BLaER1 treated with 17β-estradiol and CSF1 and Interleukin-3, amounts not matched to agents 10 nM and 100 nM (cell line): ENCODE results near the gene KCNJ3.

Experiments
- H3K27ac ChIP-seq, 11 experiments: shearing (Covaris generic); formaldehyde crosslinking; 2 replicates each; pipeline ENCODE4 v1.8.1; 2022
- H3K27me3 ChIP-seq, 11 experiments: shearing (Covaris generic); formaldehyde crosslinking; 2 replicates each; pipeline ENCODE4 v1.8.1; 2022
- H3K36me3 ChIP-seq, 11 experiments: shearing (Covaris generic); formaldehyde crosslinking; 2 replicates each; pipeline ENCODE4 v1.8.1; 2022
- H3K4me1 ChIP-seq, 10 experiments: shearing (Covaris generic); formaldehyde crosslinking; 2 replicates each; pipeline ENCODE4 v1.8.1; 2022
- H3K4me2 ChIP-seq, 11 experiments: shearing (Covaris generic); formaldehyde crosslinking; 2 replicates each; pipeline ENCODE4 v1.8.1; 2022
- H3K4me3 ChIP-seq, 10 experiments: shearing (Covaris generic); formaldehyde crosslinking; 2 replicates each; pipeline ENCODE4 v1.8.1; 2022
- H3K9ac ChIP-seq, 11 experiments: shearing (Covaris generic); formaldehyde crosslinking; 2 replicates each; pipeline ENCODE4 v1.8.1; 2022
- H3K9me3 ChIP-seq, 11 experiments: shearing (Covaris generic); formaldehyde crosslinking; replicated peaks in 1 of 11; 2 replicates each; pipeline ENCODE4 v1.8.1; 2022
- H4K20me1 ChIP-seq, 11 experiments: shearing (Covaris generic); formaldehyde crosslinking; 2 replicates each; pipeline ENCODE4 v1.8.1; 2022
- Cebpa-rat ChIP-seq, 11 experiments: shearing (Covaris generic); IDR thresholded peaks; 2 replicates each; pipeline ENCODE4 v1.8.1; 2022

Gene KCNJ3

GRCh38 chr2:154724194-154724797 lies 25.8 kb downstream of the KCNJ3 start:
- Histone ChIP-seq H3K4me1 (no peaks in the 10 kb centered on the region), H3K9ac (no peak overlapping the region), H3K4me3 (no peak overlapping the region)

GRCh38 chr2:154740361-154740760 lies 41.9 kb downstream of the KCNJ3 start:
- H3K9me3 ChIP-seq = no peaks in the 10 kb centered on the region
- H3K27me3 ChIP-seq = no peaks in the 10 kb centered on the region
- no peaks in the 10 kb centered on the region for H4K20me1 ChIP-seq
- H3K4me1 ChIP-seq = no peaks in the 10 kb centered on the region
- H3K4me3 ChIP-seq = no peak overlapping the region
- H3K9ac ChIP-seq = no peak overlapping the region
- no peak for TF ChIP-seq Cebpa-rat (IDR thresholded peaks at IDR 0.05)
- H3K27ac ChIP-seq = no peak overlapping the region
- no peak overlapping the region for H3K4me2 ChIP-seq
- no peaks in the 10 kb centered on the region for H3K36me3 ChIP-seq

More at GRCh38 chr2:154724194-154724797, 25.8 kb downstream of the KCNJ3 start:
- TF ChIP-seq Cebpa-rat (IDR thresholded peaks at IDR 0.05) = no peak
- no peaks in the 10 kb centered on the region for H3K9me3 ChIP-seq
- H3K27ac ChIP-seq = no peak overlapping the region
- no peaks in the 10 kb centered on the region for H3K36me3 ChIP-seq
- no peaks in the 10 kb centered on the region for H4K20me1 ChIP-seq
- no peak overlapping the region for H3K4me2 ChIP-seq
- H3K27me3 ChIP-seq = no peaks in the 10 kb centered on the region

GRCh38 chr2:154758871-154759270 lies 60.4 kb downstream of the KCNJ3 start:
- no peaks in the 10 kb centered on the region for H3K4me1 ChIP-seq
- H4K20me1 ChIP-seq = no peaks in the 10 kb centered on the region
- no peak overlapping the region for H3K4me3 ChIP-seq
- no peaks in the 10 kb centered on the region for H3K9me3 ChIP-seq
- H3K9ac ChIP-seq = no peak overlapping the region
- no peaks in the 10 kb centered on the region for H3K27me3 ChIP-seq
- H3K27ac ChIP-seq = no peak overlapping the region
- no peak for TF ChIP-seq Cebpa-rat (IDR thresholded peaks at IDR 0.05)
- H3K4me2 ChIP-seq = no peak overlapping the region
- no peaks in the 10 kb centered on the region for H3K36me3 ChIP-seq

DNA sequence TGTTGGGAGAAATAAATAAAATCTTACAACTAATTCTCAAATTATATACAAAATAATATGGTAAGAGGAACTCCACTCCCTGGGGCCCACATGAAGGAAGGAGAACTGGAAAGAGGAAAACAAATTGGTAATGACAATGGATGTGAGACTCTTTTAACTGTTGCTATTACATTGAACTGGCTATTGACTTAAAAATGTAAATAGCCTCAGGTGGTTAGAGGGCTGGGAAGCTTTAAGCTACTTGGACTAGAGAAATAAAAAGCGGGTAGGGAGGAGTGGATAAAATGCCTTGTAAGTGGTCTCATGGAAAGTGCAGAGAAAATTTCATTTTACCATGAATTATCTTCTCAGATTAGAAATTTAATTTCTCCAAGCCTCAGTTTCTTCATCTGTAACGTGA lies 64.1 kb downstream of the KCNJ3 start:
- no peaks in the 10 kb centered on the region for H3K36me3 ChIP-seq
- TF ChIP-seq Cebpa-rat (IDR thresholded peaks at IDR 0.05) = no peak
- H3K27ac ChIP-seq = no peak overlapping the region
- no peaks in the 10 kb centered on the region for H4K20me1 ChIP-seq
- H3K4me1 ChIP-seq = no peaks in the 10 kb centered on the region
- no peak overlapping the region for H3K4me2 ChIP-seq
- no peaks in the 10 kb centered on the region for H3K27me3 ChIP-seq
- no peaks in the 10 kb centered on the region for H3K9me3 ChIP-seq
- no peak overlapping the region for H3K9ac ChIP-seq
- no peak overlapping the region for H3K4me3 ChIP-seq

GRCh38 chr2:154771664-154772284 lies 73.3 kb downstream of the KCNJ3 start:
- Histone ChIP-seq H3K27ac (no peak overlapping the region), H3K4me1 (no peaks in the 10 kb centered on the region), H3K36me3 (no peaks in the 10 kb centered on the region), H4K20me1 (no peaks in the 10 kb centered on the region), H3K4me3 (no peak overlapping the region), H3K4me2 (no peak overlapping the region), H3K27me3 (no peaks in the 10 kb centered on the region), H3K9ac (no peak overlapping the region), H3K9me3 (no peaks in the 10 kb centered on the region)
- no peak for TF ChIP-seq Cebpa-rat (IDR thresholded peaks at IDR 0.05)

- H3K4me3 ChIP-seq = no peak overlapping the region
- no peaks in the 10 kb centered on the region for H4K20me1 ChIP-seq
- H3K9me3 ChIP-seq = no peaks in the 10 kb centered on the region
- TF ChIP-seq Cebpa-rat (IDR thresholded peaks at IDR 0.05) = no peak
- H3K27me3 ChIP-seq = no peaks in the 10 kb centered on the region
- H3K4me2 ChIP-seq = no peak overlapping the region
- H3K27ac ChIP-seq = no peak overlapping the region
- no peaks in the 10 kb centered on the region for H3K36me3 ChIP-seq
- no peaks in the 10 kb centered on the region for H3K4me1 ChIP-seq
- no peak overlapping the region for H3K9ac ChIP-seq
Observed at GRCh38 chr2:154776825-154777224, 78.3 kb downstream of the KCNJ3 start.

DNA sequence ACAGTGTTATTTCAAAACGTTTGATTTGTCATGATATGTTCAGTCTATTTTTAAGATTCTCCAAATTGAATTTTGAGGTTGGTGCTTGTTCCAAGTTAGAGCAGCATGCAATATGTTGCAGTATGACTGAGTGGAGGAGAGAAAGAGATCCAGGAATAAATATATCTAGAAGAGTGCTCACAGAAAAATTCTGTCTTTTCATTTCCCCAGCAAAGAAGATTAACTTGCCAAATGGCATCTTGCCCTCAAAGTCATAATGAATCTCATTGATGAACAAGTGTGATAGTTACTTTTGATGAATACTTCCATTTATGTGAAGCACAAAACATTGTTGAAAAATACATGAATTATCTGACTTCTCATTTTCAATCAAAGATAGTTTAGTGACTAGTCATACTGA lies 95.9 kb downstream of the KCNJ3 start:
- H3K4me2 ChIP-seq = no peak overlapping the region
- TF ChIP-seq Cebpa-rat (IDR thresholded peaks at IDR 0.05) = no peak
- no peaks in the 10 kb centered on the region for H3K4me1 ChIP-seq
- no peak overlapping the region for H3K9ac ChIP-seq
- no peak overlapping the region for H3K4me3 ChIP-seq
- no peaks in the 10 kb centered on the region for H4K20me1 ChIP-seq
- no peak overlapping the region for H3K27ac ChIP-seq
- H3K36me3 ChIP-seq = no peaks in the 10 kb centered on the region
- H3K27me3 ChIP-seq = no peaks in the 10 kb centered on the region
- H3K9me3 ChIP-seq = no peaks in the 10 kb centered on the region

DNA sequence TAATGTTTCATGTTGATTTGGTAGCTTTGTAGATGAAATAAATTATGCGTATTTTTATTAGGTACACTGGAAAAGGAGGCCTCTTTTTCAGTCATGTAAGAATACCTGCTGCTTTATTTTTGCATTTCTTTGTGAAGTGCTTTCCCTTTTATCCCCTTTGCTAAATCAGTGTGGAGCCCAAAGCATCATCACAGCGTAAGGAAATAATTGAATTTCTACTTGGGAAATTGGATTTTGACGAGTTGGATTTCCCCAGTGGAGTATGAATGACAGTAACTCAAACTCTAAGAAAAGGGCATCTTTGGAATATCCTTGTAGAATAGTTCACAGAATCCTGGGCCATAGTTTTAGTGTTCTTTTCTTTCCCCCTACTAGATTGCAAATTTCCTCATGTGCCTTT lies 97.2 kb downstream of the KCNJ3 start:
- no peak for TF ChIP-seq Cebpa-rat (IDR thresholded peaks at IDR 0.05)
- no peaks in the 10 kb centered on the region for H3K4me1 ChIP-seq

GRCh38 chr2:154804451-154804850 lies 106.0 kb downstream of the KCNJ3 start:
- H4K20me1 ChIP-seq = no peaks in the 10 kb centered on the region
- H3K4me2 ChIP-seq = no peak overlapping the region
- H3K27me3 ChIP-seq = no peaks in the 10 kb centered on the region
- H3K4me3 ChIP-seq = no peak overlapping the region
- H3K9ac ChIP-seq = no peak overlapping the region
- no peaks in the 10 kb centered on the region for H3K9me3 ChIP-seq
- H3K4me1 ChIP-seq = no peaks in the 10 kb centered on the region
- H3K36me3 ChIP-seq = no peaks in the 10 kb centered on the region
- H3K27ac ChIP-seq = no peak overlapping the region
- no peak for TF ChIP-seq Cebpa-rat (IDR thresholded peaks at IDR 0.05)

More for the DNA sequence above, 97.2 kb downstream of the KCNJ3 start:
- Histone ChIP-seq H4K20me1 (no peaks in the 10 kb centered on the region), H3K4me2 (no peak overlapping the region), H3K36me3 (no peaks in the 10 kb centered on the region), H3K27me3 (no peaks in the 10 kb centered on the region), H3K27ac (no peak overlapping the region), H3K4me3 (no peak overlapping the region), H3K9ac (no peak overlapping the region), H3K9me3 (no peaks in the 10 kb centered on the region)

DNA sequence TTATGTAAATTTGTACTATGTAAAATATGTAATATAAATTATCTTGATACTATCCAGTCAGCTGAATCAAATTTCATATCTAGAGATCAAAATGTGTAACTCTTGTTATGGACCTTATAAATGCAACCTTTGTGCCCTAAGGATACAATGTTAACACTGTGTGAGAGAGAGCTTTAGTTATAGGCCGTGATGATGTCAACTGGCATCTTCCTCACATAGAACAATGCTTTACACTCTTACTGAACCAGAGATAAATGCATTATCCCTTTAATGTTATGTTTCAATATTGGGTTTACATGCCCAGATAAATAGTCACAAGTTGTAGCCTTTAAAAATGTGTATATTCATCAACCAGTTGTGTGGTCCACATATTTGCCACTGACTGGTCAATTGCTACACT lies 115.1 kb downstream of the KCNJ3 start:
- Histone ChIP-seq H4K20me1 (no peaks in the 10 kb centered on the region), H3K9me3 (no peaks in the 10 kb centered on the region), H3K9ac (no peak overlapping the region), H3K4me2 (no peak overlapping the region), H3K27ac (no peak overlapping the region), H3K27me3 (no peaks in the 10 kb centered on the region), H3K36me3 (no peaks in the 10 kb centered on the region), H3K4me3 (no peak overlapping the region), H3K4me1 (no peaks in the 10 kb centered on the region)
- no peak for TF ChIP-seq Cebpa-rat (IDR thresholded peaks at IDR 0.05)
